Islet precursor cell (in vitro differentiated cells): ENCODE measurements around the gene DOCK11.
"Not testable (repeated sequence)": the region's sequence is repeated elsewhere in the genome, so short reads cannot be mapped to it uniquely, and the experiment has no call there.

ENCODE experiments used
- DNase-seq: peaks from one replicate; pipeline ENCODE4 v3.0.0-alpha.2; 2018

DOCK11 gene

DNA sequence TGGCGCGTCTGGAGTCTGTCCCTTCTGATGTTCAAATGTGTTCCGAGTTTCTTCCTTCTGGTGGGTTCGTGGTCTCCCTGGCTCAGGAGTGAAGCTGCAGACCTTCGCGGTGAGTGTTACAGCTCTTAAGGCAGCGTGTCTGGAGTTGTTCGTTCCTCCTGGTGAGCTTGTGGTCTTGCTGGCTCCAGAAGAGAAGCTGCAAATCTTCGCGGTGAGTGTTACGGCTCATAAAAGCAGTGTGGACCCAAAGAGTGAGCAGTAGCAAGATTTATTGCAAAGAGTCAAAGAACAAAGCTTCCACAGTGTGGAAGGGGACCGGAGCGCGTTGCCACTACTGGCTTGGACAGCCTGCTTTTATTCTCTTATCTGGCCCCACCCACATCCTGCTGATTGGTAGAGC is 220.3 kb downstream of the DOCK11 start:
- DNase-seq, result not testable (repeated sequence)

DNA sequence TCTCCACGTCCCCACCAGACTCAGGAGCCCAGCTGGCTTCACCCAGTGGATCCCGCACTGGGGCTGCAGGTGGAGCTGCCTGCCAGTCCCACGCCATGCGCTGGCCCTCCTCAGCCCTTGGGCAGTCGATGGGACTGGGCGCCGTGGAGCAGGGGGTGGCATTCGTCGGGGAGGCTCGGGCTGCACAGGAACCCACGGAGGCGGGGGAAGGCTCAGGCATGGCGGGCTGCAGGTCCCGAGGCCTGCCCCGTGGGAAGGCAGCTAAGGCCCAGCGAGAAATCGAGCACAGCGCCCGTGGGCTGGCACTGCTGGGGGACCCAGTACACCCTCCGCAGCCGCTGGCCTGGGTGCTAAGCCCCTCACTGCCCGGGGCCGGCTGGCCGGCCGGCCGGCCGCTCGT is 221.2 kb downstream of the DOCK11 start:
- not testable (repeated sequence) for DNase-seq

DNA sequence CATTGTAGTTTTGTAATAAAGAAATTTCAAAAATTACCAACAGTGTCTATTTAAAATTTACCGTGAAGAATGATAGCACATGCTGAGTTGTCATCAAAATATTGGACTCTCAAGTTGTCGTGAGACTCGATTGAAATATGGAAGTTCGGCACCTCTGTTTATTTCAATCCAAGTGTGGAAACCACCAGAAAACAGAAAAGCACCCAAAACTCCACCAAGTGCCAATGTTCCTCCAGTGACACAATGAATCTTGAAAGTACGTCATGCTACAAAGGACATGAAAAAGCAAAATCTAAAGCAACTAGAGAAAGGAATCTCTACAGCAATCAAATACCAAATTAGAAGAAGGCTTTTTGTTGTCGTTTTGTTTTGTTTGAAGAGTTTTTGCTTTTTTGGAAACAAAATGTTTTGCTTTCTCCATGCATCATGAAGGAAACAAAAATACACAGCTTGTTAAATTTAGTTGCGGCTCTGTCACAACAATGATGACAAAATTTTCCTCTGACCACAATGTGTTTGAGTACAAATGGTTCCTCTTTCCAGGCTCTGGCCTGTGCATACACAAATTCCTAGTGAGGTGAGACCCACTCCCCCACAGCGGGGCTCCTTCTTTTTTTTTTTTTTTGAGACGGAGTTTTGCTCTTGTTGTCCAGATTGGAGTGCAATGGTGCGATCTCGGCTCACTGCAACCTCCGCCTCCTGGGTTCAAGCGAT is 222.2 kb downstream of the DOCK11 start:
- no peak for DNase-seq

DNA sequence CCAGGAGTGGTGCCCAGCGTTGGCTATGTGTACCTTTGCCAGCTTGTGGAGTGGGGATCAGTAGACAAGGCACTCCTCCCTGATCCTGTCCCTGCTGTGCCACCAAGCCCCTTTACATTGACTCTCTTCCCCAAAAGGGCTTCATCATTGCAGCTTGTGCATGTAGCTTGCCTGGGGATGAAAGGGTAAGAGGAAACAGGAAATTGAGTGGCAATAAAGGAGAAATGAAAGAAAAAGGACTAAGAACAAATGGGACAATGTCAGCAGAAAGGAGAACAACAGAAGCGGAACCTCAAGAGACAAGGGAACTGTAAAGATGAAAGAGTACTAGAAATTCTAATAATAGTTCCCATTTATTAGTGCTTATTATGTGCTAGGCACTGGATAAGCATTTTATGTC is 223.1 kb downstream of the DOCK11 start:
- DNase-seq, result no peak

DNA sequence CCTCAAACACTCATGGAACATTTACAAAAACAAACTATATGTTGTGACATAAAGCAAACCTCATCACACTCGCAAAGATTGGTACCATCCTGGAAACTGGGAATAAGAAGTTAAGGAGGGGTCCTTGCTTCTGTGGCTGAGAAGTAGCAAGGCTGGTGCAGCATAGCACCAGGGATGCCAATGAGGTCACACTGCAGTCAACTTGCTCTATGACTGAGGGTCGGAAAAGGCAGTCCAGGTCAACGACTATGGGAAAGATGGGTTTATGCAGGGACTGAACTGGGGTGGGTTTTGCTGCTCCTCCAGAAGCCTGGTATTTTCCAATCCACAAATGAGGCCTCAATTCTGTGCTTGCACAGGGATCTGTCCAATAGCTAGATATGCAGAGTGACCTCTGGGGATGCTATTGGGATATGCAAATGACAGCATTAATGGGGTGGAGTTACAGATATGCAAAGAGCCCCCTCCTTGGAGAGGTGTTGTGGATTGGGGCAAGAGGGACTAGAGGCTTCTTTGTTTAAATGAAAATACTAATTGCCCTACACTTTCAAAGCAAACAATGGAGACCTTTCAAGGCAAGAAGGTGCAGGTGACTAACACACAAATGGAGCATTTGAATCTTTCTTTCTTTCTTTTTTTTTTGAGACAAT is 224.6 kb downstream of the DOCK11 start:
- no peak for DNase-seq

DNA sequence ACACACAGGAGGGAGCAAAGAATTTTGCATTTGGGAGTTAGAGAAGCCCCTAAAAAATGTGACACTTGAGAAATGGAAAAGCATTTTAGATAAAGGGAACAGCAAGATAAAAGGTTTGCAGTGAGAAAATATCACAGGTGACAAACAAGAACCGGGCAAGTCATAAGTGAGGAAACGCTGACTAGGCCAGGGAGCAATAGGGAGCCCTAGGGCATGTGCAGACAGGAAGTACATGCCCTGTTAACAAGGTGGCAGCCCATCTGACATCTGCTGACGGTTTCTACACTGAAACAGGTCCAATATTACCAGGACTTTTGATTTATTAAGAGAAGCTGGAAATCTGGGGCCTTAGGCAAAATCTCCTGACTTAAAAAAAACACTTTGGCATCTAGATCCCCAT is 227.8 kb downstream of the DOCK11 start:
- DNase-seq, result no peak

DNA sequence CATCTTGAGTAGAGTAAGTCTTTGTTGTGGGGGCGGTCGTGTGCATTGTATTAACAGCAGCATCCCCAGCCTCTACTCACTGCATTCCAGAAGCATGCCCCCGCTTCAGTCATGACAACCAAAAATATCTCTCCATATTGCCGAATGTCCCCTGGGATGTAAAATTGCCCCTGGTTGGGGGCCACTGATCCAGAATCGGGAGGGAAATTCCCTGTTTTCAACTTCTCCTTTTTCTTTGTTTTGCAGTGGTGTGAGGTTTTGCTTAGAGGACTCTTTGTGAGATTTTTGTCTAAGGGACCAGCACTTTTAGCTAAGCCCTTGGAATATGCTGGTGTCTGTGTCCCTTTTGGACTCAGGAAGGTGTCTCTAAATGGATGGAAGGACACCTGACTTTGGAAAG is 228.8 kb downstream of the DOCK11 start:
- no peak for DNase-seq

DNA sequence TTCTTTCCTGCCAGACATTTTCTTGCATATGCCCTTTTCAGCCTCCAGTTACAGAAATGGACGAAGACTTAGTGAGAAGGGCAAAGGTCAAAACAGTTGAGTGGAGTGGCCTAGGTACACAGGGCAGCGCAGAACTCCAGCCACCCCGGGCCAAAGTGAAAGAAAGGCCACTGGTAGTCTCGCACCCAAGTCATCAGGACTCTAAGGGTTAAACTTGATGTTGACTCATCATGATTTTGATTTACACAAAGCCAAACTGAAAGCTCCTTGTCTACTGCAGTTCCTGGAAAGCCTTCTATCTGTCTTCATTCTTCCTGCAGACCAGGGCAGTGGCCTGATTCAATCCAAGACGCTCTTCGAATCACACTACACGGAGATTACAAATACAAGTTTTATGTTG is 229.2 kb downstream of the DOCK11 start:
- no peak for DNase-seq

DNA sequence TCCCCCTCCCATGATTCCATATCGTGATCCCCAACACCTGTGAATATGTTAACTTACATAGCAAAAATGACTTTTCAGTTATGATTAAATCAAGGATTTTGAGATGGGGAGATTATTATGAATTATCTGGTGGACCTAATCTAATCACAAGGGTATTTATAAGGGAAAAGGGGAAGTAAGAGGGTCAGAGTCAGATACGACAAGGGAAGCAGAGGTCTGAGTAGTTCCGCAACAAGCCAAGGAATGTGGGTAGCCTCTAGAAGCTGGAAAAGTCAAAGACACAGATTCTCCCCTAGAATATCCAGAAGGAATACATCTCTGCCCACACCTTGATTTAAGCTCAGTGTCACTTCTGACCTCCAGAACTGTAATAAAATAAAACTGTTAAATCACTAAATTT is 230.8 kb downstream of the DOCK11 start:
- no peak for DNase-seq

DNA sequence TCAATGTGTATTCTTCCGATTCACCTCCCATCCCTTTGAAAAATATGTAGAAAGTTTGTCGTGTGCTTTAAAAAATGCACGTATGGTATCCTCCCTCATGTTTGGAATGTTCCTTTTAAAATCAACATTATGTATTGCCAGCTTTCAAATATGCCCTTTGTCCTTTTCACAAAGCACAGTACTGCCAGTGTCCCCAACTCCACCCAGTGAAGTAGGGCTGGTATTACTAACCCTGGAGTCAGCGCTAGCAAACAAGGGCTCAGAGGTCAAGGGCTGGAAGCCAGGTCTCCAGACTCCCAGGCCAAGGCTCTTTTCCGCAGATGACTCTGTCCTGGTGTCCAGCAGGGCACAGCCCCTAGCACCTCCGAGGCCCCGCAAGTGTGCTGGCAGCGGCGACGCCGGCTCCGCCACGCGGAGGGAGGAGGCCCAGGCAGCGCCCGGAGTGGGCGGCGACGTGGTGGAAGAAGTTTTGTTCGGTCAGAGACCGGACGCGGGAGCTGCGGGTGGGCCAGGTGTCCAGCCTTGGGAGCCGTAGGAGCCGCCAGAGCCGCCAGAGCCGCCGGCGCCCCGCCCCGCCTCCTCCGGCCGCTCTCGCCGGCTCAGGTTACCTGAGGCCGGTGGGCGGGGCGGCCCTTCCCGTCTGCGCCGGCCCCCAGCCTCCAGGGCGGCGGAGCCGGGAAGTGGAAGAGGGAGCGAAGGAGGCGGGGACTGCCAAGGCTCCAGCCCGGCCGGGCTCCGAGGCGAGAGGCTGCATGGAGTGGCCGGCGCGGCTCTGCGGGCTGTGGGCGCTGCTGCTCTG is 231.5 kb downstream of the DOCK11 start, which contains the start of gene IL13RA1:
TSS of gene IL13RA1 (plus strand) at position 720 of the 799 bp plus-strand sequence. CDS start at position 753, 33 bp downstream.
- DNase-seq, result peak; percentile 93

DNA sequence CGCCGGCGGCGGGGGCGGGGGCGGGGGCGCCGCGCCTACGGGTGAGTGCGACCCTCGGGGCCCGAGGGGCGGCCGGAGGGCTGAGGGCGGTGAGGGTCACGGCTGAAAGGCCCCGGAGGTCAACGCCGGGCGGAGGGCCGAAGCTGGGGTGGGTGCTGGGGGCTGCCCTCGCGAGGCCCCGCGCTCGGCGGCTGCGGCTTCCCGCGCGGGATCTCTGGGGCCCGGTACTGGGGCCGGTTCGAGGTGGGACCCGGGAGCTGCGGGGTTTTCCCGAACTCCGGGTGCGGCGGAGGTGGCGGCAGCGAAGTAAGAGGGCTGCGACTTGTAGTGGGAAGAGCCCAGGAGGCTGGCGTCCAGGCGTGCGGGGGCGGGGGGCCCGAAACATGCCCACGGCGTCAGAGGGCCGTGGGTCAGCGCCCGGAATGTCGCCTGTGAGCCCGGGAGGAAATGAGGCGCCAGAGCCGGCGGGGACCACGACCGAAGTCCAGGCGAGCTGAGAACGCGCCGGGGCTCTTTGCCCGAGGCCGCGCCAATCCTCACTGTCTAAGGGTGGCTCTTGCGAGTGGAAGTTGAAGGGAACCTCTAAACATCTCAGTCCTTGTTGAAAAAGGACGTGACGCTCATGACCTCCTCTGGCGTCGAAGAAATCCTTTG is 232.2 kb downstream of the DOCK11 start:
- peak; percentile 54 for DNase-seq

DNA sequence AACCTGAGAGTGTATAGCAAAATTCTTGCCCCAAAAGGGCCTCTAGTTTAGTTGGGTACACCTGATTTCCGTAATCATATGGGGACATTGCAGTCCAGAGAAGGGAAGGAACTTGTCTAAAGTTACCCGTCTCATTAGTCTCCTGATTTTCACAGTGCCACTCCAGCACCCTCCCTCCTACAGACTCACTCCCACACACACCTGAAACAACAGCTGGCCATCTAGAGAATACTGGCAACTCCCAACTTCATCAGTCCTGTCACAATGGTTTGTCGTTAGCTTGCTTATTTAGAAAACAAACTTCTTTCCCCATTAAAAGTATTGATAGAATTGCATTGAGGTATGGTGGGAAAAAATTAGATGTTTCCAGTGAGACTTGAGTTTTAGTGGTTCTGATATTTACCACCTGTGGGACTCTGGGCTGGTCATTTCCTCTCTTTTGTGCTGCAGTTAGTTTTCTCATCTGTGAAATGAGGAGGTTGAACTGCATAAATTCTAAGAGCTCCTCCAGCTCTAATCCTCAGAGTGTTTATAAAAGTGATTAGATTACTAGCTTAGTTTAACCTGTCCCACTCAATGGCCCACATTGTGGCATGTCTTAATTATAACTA is 233.5 kb downstream of the DOCK11 start:
- no peak for DNase-seq

DNA sequence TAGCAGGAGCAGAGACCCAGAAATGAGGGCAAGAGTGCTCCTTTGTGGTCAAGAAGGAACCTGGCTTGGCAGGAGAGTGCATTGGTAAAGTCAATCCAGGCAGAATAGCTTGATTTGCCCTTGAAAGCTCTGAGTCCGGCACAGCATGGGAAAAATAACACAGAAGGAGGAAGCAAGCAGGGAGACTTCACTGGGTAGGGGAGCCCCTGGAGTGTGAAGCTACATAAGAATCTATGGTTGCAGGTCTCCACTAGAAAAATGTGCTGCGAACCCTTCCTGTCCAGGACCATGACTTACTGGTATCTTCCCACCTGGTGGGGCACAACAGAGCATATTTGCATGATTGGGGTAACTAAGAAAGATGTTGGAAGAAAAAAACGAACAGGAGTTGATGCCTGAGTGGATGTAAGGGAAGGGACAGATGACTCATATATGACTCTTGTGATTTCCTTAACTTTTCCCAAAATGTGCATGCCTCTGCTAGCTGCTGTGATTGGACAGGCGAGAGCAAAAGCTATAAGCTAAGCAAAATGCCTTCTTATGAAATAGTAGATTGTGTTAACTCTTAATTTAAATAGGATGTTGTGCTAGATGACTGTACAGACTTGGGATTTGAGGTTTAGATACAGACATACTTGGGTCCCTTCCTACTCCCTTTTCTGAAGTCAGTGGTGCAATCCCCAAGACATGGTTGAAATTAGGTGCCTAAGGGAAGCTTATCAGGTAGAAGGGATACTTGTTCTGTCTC is 235.1 kb downstream of the DOCK11 start:
- DNase-seq, result no peak

DNA sequence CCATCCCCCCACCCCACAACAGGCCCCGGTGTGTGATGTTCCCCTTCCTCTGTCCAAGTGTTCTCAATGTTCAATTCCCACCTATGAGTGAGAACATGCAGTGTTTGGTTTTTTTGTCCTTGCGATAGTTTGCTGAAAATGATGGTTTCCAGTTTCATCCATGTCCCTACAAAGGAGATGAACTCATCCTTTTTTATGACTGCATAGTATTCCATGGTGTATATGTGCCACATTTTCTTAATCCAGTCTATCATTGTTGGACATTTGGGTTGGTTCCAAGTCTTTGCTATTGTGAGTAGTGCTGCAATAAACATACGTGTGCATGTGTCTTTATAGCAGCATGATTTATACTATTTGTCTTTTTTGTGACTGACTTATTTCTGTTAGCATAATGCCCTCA is 236.9 kb downstream of the DOCK11 start:
- not testable (repeated sequence) for DNase-seq

DNA sequence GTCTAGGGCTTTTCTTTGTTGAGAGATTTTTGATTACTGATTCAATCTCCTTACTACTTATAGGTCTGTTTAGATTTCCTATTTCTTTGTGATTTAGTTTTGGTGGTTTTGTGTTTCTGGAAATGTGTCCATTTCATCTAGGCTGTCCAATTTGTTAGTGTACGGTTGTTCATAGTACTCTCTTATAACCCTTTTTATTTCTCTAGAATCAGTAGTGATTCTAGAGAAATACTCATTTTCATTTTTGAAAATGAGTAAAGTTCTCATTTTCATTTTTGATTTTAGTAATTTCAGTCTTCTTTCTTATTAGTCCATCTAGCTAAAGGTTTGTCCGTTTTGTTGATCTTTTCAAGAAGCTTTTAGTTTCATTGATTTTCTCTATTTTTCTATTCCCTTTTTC is 239.3 kb downstream of the DOCK11 start:
- no peak for DNase-seq
